HG03460 (cell line): ENCODE measurements around the gene CELSR2.

ENCODE experiments used
- ATAC-seq: cut with Tn5 transposase; IDR thresholded peaks from one replicate; pipeline ENCODE4 v1.9.1; 2021; ENCODE audit not compliant: unreplicated experiment

Gene CELSR2

GRCh38 chr1:109251277-109252166 is 2.2 kb downstream of the CELSR2 start:
- ATAC-seq = no peak

- ATAC-seq = no peak
These were observed 3.0 kb downstream of the CELSR2 start for GRCh38 chr1:109252167-109252892.

DNA sequence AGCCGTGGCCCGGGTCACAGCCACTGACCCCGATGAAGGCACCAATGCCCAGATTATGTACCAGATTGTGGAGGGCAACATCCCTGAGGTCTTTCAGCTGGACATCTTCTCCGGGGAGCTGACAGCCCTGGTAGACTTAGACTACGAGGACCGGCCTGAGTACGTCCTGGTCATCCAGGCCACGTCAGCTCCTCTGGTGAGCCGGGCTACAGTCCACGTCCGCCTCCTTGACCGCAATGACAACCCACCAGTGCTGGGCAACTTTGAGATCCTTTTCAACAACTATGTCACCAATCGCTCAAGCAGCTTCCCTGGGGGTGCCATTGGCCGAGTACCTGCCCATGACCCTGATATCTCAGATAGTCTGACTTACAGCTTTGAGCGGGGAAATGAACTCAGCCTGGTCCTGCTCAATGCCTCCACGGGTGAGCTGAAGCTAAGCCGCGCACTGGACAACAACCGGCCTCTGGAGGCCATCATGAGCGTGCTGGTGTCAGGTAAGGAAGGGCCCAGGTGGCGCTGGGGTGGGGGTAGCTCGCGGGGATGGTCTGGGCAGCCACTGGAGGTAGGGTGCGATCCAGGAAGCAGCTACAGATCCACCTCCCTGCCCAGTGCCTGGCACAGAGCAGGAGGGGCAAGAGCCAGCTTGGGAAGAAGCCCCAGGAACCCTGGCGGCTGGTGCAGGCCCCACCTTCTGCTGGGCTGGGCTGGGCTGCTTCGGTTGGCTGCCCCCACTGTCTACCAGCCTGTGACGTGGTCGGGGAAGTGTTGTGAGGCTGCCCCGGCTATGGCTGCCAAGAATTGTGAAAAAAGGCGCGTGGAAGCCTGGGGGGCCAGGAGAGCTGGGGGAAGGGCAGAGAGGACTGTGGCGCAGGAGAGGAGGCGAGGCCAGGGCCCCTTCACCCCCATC is 3.8 kb downstream of the CELSR2 start:
- ATAC-seq = no peak

- no peak for ATAC-seq
These were observed 4.7 kb downstream of the CELSR2 start for GRCh38 chr1:109253803-109254620.

DNA sequence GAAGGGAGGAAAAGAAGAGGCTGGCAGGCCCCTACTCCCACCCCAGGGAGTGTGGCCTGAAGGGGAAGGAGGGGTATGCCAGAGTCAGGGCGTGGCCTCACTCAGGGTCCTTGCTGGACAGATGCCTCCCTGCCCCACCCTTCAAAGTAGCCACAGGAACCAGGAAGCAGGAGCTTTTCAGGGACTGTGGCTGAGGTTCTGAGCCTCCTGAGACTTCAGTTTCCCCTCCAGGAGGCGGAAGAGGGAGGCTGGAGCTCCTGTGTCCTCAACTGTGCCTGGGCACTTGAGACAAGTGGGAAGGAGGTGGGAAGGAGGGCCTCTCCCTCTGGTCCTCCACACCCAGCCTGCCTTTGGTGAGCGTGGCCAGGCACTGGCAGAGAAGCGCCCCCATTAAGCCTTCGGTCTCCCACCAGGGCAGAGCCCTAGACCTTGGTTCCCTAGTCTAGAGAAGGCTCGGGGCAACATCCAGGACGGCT is 5.3 kb downstream of the CELSR2 start:
- no peak for ATAC-seq

- ATAC-seq = no peak
These were observed 5.8 kb downstream of the CELSR2 start for GRCh38 chr1:109255097-109255651.

DNA sequence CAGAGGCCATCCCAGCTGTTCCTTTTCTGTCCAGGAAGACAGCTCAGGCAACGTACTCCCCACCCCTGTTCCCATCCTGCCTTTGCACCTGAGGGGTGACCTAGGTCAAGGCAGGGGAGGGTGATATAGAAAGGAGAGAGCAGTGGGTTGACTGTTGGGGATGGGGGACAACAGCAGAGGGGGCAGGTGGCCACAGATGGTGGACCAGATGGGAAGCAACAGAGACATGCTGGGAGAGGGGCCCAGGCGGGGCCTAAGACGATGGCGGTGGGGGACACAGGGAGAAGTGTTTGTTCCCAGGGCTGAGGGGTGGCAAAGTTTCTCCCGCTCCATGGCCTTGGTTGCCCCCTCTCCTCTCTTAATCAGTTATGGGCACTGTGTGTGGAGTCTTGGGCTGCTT is 6.3 kb downstream of the CELSR2 start:
- no peak for ATAC-seq

DNA sequence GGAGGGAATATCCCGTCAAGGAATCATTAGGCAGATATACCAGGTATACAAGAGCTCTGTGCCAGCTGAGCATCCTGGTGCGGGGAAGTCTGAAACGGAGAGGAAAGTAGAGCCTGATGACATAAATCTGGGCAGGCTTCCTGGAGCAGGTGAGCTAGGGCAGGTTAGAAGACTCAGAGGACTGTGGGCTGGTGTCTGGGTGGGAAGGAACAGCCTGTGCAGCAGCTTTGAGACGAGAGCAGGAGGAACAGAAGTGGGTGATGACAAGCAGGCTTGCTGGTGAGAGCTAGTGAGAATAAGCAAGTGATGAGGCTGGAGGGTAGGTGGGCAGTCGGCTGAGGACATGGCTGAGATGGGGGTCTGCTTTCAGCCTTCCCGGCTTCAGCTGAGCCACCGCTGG is 6.7 kb downstream of the CELSR2 start:
- no peak for ATAC-seq

DNA sequence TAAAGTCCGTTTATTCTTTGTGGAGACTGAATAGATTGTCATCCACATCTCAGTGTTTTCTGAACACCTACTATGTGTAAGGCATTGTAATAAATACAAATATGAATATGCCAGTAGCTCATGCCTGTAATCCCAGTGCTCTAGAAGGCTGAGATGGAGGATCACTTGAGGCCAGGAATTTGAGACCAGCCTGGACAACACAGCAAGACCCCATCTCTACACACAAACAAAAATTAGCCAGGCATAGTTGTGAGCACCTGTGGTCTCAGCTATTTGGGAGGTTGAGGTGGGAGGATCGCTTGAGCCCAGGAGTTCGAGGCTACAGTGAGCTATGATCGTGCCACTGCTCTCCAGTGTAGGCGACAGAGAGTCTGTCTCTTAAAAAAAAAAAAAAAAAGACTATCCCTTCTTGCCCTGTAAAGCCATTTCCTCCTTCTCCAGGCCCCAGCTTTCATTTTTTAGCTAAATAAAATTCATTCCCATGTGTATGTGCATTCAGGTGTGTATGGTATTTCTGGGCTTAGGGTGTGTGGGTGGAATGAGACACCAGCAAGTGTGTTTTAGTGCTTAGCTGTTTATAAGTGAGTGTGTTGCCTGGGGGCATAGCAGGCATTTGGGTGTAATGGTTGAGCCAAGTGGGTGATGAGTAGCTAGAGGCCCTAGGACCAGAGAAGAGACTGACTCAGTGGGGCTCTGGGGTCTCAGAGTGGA is 7.8 kb downstream of the CELSR2 start:
- ATAC-seq = no peak

GRCh38 chr1:109257682-109258421 is 8.5 kb downstream of the CELSR2 start:
- no peak for ATAC-seq

DNA sequence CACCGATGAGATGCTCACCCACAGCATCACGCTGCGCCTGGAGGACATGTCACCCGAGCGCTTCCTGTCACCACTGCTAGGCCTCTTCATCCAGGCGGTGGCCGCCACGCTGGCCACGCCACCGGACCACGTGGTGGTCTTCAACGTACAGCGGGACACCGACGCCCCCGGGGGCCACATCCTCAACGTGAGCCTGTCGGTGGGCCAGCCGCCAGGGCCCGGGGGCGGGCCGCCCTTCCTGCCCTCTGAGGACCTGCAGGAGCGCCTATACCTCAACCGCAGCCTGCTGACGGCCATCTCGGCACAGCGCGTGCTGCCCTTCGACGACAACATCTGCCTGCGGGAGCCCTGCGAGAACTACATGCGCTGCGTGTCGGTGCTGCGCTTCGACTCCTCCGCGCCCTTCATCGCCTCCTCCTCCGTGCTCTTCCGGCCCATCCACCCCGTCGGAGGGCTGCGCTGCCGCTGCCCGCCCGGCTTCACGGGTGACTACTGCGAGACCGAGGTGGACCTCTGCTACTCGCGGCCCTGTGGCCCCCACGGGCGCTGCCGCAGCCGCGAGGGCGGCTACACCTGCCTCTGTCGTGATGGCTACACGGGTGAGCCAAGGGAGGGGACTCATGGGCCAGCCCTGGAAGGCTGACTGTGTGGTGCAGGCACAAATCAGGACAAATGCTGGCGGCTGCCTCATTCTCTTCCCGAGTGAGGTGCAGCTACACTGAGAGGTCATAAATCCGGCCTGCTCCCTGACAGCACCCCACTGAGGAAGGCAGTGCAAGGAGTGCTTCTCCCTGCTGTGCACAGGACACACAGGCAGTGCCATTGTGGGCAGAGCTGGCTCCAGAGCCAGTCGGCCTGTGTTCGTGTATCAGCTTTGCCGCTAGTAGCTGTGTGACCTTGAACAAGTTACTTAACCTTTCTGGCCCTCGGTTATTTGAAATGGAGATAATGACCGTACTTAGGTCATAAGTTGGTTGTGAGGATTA is 9.4 kb downstream of the CELSR2 start:
- no peak for ATAC-seq

GRCh38 chr1:109259674-109260557 is 10.6 kb downstream of the CELSR2 start:
- no peak for ATAC-seq

- ATAC-seq = no peak
These were observed 11.7 kb downstream of the CELSR2 start for GRCh38 chr1:109261006-109261405.

DNA sequence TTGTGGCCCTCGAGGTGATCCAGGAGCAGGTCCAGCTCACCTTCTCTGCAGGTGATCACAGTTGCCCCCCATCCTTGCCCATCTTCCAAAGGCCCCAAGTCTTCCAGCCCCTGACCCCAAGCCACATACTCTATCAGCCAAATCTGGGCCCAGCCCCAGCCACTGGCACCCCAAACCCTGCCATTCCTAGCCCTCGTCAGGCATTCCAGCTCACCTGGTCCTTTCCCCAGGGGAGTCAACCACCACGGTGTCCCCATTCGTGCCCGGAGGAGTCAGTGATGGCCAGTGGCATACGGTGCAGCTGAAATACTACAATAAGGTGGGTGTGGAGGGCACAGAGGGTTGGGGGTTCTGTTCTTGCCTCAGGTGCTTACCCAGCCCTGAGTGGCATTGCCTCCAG is 12.2 kb downstream of the CELSR2 start:
- ATAC-seq = no peak

- no peak for ATAC-seq
These were observed 13.1 kb downstream of the CELSR2 start for GRCh38 chr1:109262231-109263055.

DNA sequence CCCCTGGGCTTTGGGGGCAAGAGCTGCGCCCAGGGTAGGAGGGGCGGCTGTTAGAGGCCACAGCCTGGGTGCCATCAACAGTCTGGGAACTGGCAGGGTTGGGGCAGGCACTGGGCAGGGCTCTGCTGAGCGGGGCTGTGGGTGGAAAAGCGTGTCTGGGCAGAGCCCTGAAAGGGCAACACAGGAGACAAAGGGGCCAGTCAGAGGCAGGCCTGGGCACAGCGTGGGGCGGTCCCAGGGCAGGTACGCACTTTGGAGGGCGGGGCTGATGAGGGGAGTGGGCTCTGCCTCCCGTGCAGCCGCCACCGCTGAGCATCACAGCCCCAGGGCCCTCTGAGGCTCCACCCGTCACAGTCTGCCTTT is 13.9 kb downstream of the CELSR2 start:
- no peak for ATAC-seq
